ENCODE data around the gene KCNIP1.

DNA sequence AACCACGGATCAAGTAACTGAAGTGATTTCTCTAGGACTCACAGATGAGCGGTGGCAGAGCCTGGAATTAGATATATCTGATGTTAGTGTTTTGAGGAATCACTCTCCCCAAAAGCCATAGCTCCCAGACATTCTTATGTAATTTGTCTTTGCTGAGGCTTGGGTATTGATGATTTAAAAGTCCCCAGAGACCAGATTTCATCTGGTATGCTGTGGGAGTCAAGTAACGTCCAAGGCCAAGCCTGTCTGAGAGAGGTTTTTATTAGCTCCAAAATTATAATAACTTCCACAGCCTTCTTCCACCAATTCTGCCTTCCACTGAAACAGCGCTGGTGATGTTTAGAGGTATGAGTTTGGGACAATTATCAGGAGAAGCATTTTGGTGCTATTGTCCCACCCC lies 21.3 kb upstream of the KCNIP1 start:
- TF ChIP-seq, protein P1, sequence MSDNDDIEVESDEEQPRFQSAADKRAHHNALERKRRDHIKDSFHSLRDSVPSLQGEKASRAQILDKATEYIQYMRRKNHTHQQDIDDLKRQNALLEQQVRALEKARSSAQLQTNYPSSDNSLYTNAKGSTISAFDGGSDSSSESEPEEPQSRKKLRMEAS (IDR thresholded peaks at IDR 0.05; ENCODE audit: low read depth, low read length), result no peak
- TF ChIP-seq, protein P2, sequence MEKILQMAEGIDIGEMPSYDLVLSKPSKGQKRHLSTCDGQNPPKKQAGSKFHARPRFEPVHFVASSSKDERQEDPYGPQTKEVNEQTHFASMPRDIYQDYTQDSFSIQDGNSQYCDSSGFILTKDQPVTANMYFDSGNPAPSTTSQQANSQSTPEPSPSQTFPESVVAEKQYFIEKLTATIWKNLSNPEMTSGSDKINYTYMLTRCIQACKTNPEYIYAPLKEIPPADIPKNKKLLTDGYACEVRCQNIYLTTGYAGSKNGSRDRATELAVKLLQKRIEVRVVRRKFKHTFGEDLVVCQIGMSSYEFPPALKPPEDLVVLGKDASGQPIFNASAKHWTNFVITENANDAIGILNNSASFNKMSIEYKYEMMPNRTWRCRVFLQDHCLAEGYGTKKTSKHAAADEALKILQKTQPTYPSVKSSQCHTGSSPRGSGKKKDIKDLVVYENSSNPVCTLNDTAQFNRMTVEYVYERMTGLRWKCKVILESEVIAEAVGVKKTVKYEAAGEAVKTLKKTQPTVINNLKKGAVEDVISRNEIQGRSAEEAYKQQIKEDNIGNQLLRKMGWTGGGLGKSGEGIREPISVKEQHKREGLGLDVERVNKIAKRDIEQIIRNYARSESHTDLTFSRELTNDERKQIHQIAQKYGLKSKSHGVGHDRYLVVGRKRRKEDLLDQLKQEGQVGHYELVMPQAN (conservative IDR thresholded peaks at IDR 0.05), result no peak
- TF ChIP-seq, protein P3, sequence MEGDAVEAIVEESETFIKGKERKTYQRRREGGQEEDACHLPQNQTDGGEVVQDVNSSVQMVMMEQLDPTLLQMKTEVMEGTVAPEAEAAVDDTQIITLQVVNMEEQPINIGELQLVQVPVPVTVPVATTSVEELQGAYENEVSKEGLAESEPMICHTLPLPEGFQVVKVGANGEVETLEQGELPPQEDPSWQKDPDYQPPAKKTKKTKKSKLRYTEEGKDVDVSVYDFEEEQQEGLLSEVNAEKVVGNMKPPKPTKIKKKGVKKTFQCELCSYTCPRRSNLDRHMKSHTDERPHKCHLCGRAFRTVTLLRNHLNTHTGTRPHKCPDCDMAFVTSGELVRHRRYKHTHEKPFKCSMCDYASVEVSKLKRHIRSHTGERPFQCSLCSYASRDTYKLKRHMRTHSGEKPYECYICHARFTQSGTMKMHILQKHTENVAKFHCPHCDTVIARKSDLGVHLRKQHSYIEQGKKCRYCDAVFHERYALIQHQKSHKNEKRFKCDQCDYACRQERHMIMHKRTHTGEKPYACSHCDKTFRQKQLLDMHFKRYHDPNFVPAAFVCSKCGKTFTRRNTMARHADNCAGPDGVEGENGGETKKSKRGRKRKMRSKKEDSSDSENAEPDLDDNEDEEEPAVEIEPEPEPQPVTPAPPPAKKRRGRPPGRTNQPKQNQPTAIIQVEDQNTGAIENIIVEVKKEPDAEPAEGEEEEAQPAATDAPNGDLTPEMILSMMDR (IDR thresholded peaks at IDR 0.05 in 2 of 3, conservative IDR thresholded peaks at IDR 0.05 in 1 of 3; ENCODE audit: control insufficient read depth in 2 of 3, extremely low read depth in 1 of 3, insufficient read depth in 1 of 3, low read depth in 3 of 3, low read length in 3 of 3), result no peak
- no peak for TF ChIP-seq MXI1 (IDR thresholded peaks at IDR 0.05; ENCODE audit: low read depth, low read length)
- no peak for TF ChIP-seq DPF2 (IDR thresholded peaks at IDR 0.05)
- TF ChIP-seq POLR2AphosphoS2 (IDR thresholded peaks at IDR 0.05; ENCODE audit: low read depth, low read length), result no peak
- no peak for TF ChIP-seq TCF7 (IDR thresholded peaks at IDR 0.05; ENCODE audit: borderline replicate concordance)
- TF ChIP-seq CREB1 (IDR thresholded peaks at IDR 0.05; ENCODE audit: low read depth), result no peak
- TF ChIP-seq, protein P4, sequence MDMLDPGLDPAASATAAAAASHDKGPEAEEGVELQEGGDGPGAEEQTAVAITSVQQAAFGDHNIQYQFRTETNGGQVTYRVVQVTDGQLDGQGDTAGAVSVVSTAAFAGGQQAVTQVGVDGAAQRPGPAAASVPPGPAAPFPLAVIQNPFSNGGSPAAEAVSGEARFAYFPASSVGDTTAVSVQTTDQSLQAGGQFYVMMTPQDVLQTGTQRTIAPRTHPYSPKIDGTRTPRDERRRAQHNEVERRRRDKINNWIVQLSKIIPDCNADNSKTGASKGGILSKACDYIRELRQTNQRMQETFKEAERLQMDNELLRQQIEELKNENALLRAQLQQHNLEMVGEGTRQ (IDR thresholded peaks at IDR 0.05; ENCODE audit: borderline replicate concordance, low read depth, low read length), result no peak
- TF ChIP-seq EZH2 (IDR thresholded peaks at IDR 0.05; ENCODE audit: borderline replicate concordance, control insufficient read depth, low read depth, low read length), result no peak
- TF ChIP-seq POLR2A (IDR thresholded peaks at IDR 0.05; ENCODE audit: low read depth, low read length), result no peak

Data from GM12878 (cell line).